Sigmoid colon (tissue), 4 donors: ENCODE data around the gene RALGAPB.

Experiments
- CTCF ChIP-seq, 4 experiments: fragments of 450-650 bp in 3 of 4; fragments of 200-600 bp in 1 of 4; IDR thresholded peaks; one replicate each; pipeline ENCODE4 v1.5.1; 2016 to 2019; ENCODE audit warnings: antibody characterized with exemption in 4 of 4, mild to moderate bottlenecking in 3 of 4, moderate library complexity in 2 of 4
- EP300 ChIP-seq, 4 donors: sonication (generic); formaldehyde crosslinking; IDR thresholded peaks; one replicate each; pipeline ENCODE4 v1.6.1; 2017; ENCODE audit warnings: antibody characterized with exemption in 4 of 4
- POLR2A ChIP-seq, 2 donors: fragments of 450-650 bp; IDR thresholded peaks; one replicate each; pipeline ENCODE4 v1.6.1; 2016; ENCODE audit warnings: antibody characterized with exemption in 2 of 2, mild to moderate bottlenecking in 2 of 2, moderate library complexity in 2 of 2
- POLR2AphosphoS5 ChIP-seq, 4 donors: sonication (generic); formaldehyde crosslinking; IDR thresholded peaks; one replicate each; pipeline ENCODE4 v1.6.1; 2017; ENCODE audit warnings: antibody characterized with exemption in 4 of 4

GRCh38 chr20:38447251-38447661, 25.4 kb upstream of the RALGAPB start:
- TF ChIP-seq CTCF (IDR thresholded peaks at IDR 0.05) (no peak), POLR2A (IDR thresholded peaks at IDR 0.05) (no peak), EP300 (IDR thresholded peaks at IDR 0.05) (no peak), POLR2AphosphoS5 (IDR thresholded peaks at IDR 0.05) (no peak)
